Activated T-cell treated with anti-CD3 and anti-CD28 coated beads, Interleukin-2, amount 50 U/mL, for 4 hours (primary cell): ENCODE results near the gene SGCE. TPM values are rescaled to one million over a fixed set of nuclear protein-coding genes. Genes with fewer than 3 reads are reported as not detected.

Experiments
- ATAC-seq, 2 donors: fragments of 200-7000 bp; cut with Tn5 transposase; one replicate each; pipeline ENCODE4 v1.10.0; 2021
- DNase-seq: peaks from one replicate; pipeline ENCODE4 v3.0.0-alpha.2; 2020
- H3K27me3 Mint-ChIP-seq: one replicate; pipeline ENCODE4 v1.8.0; 2021; ENCODE audit warnings: low read depth, mixed read lengths
- H3K36me3 Mint-ChIP-seq: one replicate; pipeline ENCODE4 v1.8.0; 2022; ENCODE audit warnings: mixed read lengths; ENCODE audit not compliant: insufficient read depth
- H3K4me1 Mint-ChIP-seq: one replicate; pipeline ENCODE4 v1.8.0; 2021; ENCODE audit warnings: low read depth, mixed read lengths
- H3K4me3 Mint-ChIP-seq: one replicate; pipeline ENCODE4 v1.8.0; 2021; ENCODE audit warnings: mild to moderate bottlenecking, moderate library complexity, mixed read lengths
- H3K9me3 Mint-ChIP-seq: one replicate; pipeline ENCODE4 v1.8.0; 2021; ENCODE audit warnings: mixed read lengths
- total RNA-seq, 3 donors: library from RNA; stranded (reverse); gene quantifications; one replicate each; pipeline ENCODE4 v1.2.1, GENCODE V29; 2021

The SGCE gene
- total RNA-seq, 3 donors from 2014 or later = 0.45 to 0.73 (median 0.63) TPM

DNA sequence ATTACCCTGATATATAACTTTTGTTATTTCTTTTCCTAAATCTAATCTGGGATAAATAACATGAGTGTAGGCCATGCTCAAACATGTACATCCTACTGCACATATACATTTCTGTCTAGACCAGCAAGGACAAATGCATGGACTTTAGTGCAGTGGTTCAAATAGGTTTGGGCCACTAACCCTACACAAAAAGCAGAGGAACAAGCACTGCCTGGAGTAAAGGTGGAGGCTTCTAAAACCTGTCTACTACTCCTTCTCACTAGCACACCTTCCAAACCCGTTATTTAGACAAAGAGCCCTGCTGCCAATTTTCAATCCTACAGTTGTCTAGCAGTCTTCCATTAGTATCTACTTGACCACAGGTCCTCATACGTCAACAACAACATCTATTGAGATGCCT is 34.8 kb downstream of the SGCE start:
- ATAC-seq = peak in 1 of 2 donors; percentile 13
- Mint-ChIP-seq H3K9me3 (no peaks in the 10 kb centered on the region), H3K36me3 (no peaks in the 10 kb centered on the region), H3K4me3 (no peak overlapping the region), H3K4me1 (peaks cover 8% of the 10 kb centered on the region), H3K27me3 (peaks cover 2% of the 10 kb centered on the region)
- no peak for DNase-seq

DNA sequence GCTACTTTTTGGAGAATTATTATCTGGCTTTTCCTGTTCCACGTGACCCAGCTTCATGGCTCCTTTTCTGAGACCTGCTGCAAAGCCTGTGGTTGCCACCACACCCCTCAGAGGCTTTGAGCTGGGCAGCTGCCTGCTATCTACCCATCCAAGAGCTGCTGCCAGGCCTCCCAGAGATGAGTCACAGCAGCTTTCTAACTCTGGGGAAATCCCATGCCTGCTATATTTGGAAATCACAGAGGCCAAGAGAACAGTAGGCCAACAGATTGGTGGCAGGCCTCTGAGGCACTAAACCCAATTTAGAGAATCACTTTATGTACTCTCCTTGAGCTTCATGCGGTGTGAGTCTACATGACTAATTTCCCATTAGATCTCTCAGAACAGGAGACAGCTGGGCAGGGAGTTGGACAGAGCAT is 35.2 kb downstream of the SGCE start:
- peak; percentile 95 to 96 for ATAC-seq
- Mint-ChIP-seq H3K4me3 (no peak overlapping the region), H3K4me1 (peaks cover 8% of the 10 kb centered on the region), H3K27me3 (peaks cover 2% of the 10 kb centered on the region), H3K36me3 (no peaks in the 10 kb centered on the region), H3K9me3 (no peaks in the 10 kb centered on the region)
- peak; percentile 6 for DNase-seq

DNA sequence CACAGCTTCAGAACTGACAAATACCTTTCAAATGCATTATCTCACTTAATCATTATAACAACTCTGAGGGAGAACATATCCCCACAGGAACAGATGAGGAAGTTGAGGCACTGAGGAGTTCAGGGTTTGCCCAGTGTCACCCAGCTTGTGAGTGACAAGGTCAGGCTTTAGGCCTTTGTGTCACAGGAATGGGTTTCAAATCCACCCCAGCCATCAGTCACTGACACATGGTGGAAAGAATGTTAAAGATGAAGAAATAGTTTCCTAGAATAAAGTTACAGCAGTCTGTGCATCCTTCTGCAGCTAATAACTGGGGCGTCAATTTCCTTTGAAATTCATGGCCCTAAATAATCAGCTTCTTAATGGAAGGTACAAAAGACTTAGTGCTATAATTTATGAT is 37.8 kb downstream of the SGCE start:
- H3K36me3 Mint-ChIP-seq = no peaks in the 10 kb centered on the region
- H3K9me3 Mint-ChIP-seq = no peaks in the 10 kb centered on the region
- no peak for DNase-seq
- H3K4me3 Mint-ChIP-seq = no peak overlapping the region
- ATAC-seq = no peak
- peaks cover 4% of the 10 kb centered on the region for H3K27me3 Mint-ChIP-seq
- H3K4me1 Mint-ChIP-seq = peaks cover 8% of the 10 kb centered on the region

DNA sequence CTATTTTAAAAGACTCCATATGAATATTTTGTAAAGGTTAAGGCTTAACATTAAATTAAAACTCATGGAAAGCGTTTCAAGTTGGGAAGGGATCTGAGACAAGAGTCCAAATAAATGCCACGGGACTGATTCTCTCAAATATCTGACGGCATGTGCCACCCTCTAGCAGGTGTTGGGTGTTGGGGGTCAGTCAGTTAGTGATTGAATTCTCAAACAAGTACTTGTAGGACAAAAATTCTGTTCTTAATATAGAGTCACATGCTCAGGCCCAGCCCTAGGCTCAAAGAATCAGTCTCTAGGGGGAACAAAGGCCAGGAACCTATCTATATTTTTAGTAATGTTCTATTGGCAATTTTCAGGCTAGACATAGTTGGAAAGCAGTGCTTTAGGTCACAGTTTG is 39.1 kb downstream of the SGCE start:
- Mint-ChIP-seq H3K36me3 (no peaks in the 10 kb centered on the region), H3K4me1 (peaks cover 8% of the 10 kb centered on the region), H3K9me3 (no peaks in the 10 kb centered on the region), H3K4me3 (no peak overlapping the region), H3K27me3 (peaks cover 4% of the 10 kb centered on the region)
- ATAC-seq (no peak), DNase-seq (no peak)

DNA sequence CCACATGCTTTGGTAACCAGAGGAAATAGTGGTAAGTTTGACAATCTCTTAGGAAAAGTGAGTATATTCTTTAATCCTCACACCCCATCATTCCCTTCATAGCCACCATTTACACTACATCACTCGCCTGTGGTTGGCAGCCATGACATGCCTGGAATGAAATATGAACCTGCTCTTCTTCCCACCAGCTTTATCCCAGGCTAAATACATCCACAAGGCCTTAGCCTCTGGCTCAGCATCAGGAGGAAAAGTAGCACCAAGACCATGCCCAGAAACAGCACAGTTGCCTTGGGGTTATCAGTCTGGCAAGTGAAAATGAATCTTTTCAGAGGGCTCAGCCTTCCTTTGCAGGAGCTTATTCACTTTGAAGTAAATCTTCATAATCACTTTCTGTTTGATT is 40.3 kb downstream of the SGCE start:
- peaks cover 4% of the 10 kb centered on the region for H3K27me3 Mint-ChIP-seq
- no peaks in the 10 kb centered on the region for H3K9me3 Mint-ChIP-seq
- DNase-seq (no peak), ATAC-seq (no peak)
- no peak overlapping the region for H3K4me3 Mint-ChIP-seq
- H3K36me3 Mint-ChIP-seq = no peaks in the 10 kb centered on the region
- H3K4me1 Mint-ChIP-seq = peaks cover 2% of the 10 kb centered on the region

DNA sequence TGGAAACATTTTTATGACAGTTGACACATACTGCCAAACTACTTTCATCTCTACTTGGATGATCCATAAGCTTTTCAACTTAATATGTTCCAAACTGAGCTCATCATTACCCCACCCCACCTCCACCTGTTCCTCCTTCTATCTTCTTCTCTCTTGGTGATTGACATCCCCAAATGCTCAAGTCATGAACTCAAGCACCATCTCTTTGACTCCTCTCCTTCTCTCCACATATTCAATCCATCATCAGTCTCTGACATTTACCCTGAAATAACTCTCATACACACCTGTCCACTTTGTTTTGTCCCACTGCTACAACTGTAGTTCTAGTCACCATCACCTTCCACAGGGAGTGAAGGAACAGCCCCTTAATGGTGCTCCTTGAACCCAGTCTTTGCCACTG is 43.3 kb downstream of the SGCE start:
- peaks cover 4% of the 10 kb centered on the region for H3K27me3 Mint-ChIP-seq
- H3K4me1 Mint-ChIP-seq = no peaks in the 10 kb centered on the region
- ATAC-seq (no peak), DNase-seq (no peak)
- H3K4me3 Mint-ChIP-seq = no peak overlapping the region
- H3K36me3 Mint-ChIP-seq = no peaks in the 10 kb centered on the region
- peaks cover 13% of the 10 kb centered on the region for H3K9me3 Mint-ChIP-seq

DNA sequence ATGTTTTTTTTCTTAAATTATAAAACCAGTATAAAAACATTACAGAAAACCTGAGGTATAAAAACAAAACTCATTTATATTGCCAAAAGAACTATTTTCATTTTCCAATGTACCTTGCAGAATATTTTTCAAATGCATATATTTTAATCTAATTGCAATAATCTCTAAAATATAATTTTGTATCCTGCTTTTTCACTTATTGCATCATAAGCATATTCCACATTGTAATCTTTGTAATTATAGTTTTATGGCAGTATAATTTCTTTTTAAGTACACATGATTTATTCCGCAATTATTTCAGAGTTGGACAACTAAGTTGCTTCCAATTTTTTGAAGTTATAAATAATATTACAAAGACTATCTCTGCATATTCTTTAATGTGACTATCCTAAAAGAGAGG is 43.7 kb downstream of the SGCE start:
- Mint-ChIP-seq H3K36me3 (no peaks in the 10 kb centered on the region), H3K4me3 (no peak overlapping the region)

DNA sequence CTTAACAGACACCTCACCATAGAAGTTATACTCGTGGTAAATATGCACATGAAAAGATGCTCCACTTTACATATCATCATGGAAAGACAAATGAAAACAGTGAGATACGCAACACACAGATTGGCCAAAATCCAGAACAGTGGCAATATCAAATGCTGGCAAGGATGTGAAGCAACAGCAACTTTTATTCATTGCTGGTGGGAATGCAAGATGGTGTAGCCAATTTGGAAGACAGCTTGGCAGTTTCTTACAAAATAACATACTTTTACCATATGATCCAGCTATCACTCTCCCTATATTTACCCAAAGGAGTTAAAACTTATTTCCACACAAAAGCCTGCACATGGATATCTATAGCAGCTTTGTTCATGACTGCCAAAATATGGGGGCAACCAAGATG is 46.4 kb downstream of the SGCE start:
- Mint-ChIP-seq H3K4me1 (no peaks in the 10 kb centered on the region), H3K9me3 (peaks cover 28% of the 10 kb centered on the region), H3K4me3 (no peak overlapping the region), H3K36me3 (no peaks in the 10 kb centered on the region), H3K27me3 (peaks cover 4% of the 10 kb centered on the region)
- no peak for ATAC-seq
- DNase-seq = no peak

More for the DNA sequence above, 43.7 kb downstream of the SGCE start:
- H3K4me1 Mint-ChIP-seq = no peaks in the 10 kb centered on the region
- DNase-seq = no peak
- peaks cover 4% of the 10 kb centered on the region for H3K27me3 Mint-ChIP-seq
- no peak for ATAC-seq
- peaks cover 14% of the 10 kb centered on the region for H3K9me3 Mint-ChIP-seq

DNA sequence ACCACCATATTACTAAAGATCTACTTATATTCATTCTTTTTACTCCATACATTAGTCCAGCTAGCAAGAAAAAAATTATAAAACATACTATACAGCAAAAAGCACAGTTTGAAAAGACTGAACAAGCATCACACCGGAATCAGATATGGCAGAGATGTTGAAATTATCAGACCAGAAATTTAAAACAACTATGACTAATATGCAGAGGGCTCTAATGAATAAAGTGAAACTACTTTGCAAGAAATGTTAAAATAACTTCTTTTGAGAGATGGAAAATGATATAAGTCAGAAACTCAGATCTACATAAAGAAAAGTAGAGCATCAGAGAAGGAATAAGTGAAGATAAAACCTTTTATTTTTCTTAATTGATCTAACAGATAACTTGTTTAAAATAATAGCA is 50.9 kb downstream of the SGCE start:
- no peaks in the 10 kb centered on the region for H3K4me1 Mint-ChIP-seq
- no peaks in the 10 kb centered on the region for H3K27me3 Mint-ChIP-seq
- no peaks in the 10 kb centered on the region for H3K36me3 Mint-ChIP-seq
- no peak overlapping the region for H3K4me3 Mint-ChIP-seq
- DNase-seq = no peak
- no peak for ATAC-seq
- H3K9me3 Mint-ChIP-seq = peaks cover 26% of the 10 kb centered on the region

DNA sequence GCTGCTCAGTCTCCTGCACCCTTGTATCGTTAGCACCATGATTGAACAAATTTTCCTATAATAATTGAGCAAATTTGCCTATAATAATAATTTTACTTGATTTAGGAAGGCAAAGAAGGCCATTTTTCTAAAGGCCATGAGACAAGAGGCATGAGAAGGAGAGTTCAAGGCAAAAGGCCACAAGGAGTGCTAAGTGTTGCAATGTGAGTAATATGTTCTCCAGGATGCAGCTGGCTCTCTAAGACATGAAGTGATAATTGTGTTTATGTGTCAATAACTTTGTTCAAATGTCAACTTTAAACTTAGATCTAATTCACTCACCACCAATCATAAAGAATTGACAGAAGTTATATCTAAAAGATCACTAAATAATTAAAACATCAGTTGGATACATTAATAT is 53.8 kb downstream of the SGCE start:
- Mint-ChIP-seq H3K4me3 (no peak overlapping the region), H3K27me3 (no peaks in the 10 kb centered on the region), H3K9me3 (peaks cover 13% of the 10 kb centered on the region), H3K4me1 (no peaks in the 10 kb centered on the region), H3K36me3 (no peaks in the 10 kb centered on the region)
- no peak for DNase-seq
- no peak for ATAC-seq

DNA sequence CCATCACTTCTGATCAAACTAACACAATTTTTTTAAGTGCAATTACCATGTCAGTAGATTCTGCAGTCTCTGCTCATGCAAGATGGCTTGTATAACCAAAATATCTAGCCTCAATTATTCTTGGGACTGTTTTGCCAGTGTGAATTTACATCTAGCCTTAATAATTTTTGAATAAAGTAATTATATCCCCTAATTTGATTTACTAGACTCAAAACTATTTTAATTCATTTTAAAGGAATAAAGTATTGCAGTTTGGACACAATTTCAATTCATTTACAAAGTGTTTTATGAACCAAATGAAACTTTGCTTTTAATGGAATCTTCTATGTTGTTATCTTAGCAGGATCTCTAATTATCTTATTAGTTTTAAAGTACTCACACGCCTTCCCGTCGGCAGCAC is 55.7 kb downstream of the SGCE start:
- ATAC-seq (no peak), DNase-seq (no peak)
- Mint-ChIP-seq H3K4me1 (no peaks in the 10 kb centered on the region), H3K36me3 (no peaks in the 10 kb centered on the region), H3K4me3 (no peak overlapping the region), H3K9me3 (no peaks in the 10 kb centered on the region), H3K27me3 (no peaks in the 10 kb centered on the region)

DNA sequence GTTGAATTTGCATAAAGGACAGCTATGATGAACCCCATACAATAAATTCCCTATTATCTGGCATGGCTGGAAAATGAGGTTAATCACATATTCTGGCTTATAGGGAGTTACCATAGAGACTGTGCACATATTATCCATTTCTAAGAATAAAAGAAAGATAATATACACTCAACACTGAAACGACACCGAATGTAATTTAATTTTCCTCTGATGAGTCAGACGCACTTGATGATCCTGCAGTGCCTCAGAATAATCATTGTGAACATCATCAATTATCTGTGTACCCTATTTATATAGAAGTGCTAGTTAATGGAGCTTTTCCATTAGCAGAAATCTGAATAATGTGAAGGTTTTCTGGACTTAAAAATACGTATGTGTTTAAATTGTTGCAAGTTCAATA is 60.2 kb downstream of the SGCE start:
- no peaks in the 10 kb centered on the region for H3K4me1 Mint-ChIP-seq
- DNase-seq (no peak), ATAC-seq (no peak)
- no peaks in the 10 kb centered on the region for H3K9me3 Mint-ChIP-seq
- H3K27me3 Mint-ChIP-seq = no peaks in the 10 kb centered on the region
- no peaks in the 10 kb centered on the region for H3K36me3 Mint-ChIP-seq
- H3K4me3 Mint-ChIP-seq = no peak overlapping the region

DNA sequence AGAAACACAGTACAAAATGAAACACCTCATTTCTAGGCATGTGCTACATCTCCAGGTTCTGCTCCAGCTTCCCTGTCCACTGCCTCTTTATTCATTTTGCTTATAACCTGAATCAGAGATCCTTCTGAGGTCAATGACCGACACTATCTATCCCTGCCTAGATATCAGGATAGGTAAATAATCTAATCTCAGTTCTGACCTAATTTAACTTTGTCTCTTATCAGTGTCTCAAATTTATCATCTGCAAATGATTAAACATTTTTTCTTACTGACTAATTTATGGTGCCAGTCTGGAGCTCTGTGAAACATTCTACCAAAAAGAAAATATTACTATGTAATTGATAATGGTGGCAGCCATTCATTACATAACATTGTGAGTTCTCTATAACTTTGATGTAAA is 61.1 kb downstream of the SGCE start:
- DNase-seq (no peak), ATAC-seq (no peak)

DNA sequence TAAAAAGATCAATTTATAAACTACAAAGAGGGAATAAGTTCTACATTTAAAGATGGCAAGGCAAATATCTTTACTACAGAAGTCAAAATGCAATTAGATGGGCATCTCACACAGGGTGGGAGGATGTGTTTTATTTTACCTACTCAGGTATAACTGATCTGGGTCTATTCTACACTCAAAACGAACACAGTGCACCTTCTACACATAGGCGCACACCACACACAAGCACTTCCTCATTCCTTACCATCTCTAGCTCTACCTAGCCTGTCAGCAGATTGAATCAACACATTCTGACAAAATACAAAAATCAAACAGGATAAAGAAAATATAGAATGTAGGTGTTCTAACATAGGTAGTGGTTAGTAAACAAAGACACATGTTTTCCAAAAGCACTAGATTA is 64.8 kb downstream of the SGCE start:
- peaks cover 9% of the 10 kb centered on the region for H3K36me3 Mint-ChIP-seq
- no peaks in the 10 kb centered on the region for H3K9me3 Mint-ChIP-seq
- no peaks in the 10 kb centered on the region for H3K27me3 Mint-ChIP-seq
- DNase-seq (no peak), ATAC-seq (no peak)
- H3K4me3 Mint-ChIP-seq = no peak overlapping the region
- H3K4me1 Mint-ChIP-seq = no peaks in the 10 kb centered on the region

More for the DNA sequence above, 61.1 kb downstream of the SGCE start:
- H3K36me3 Mint-ChIP-seq = no peaks in the 10 kb centered on the region
- no peaks in the 10 kb centered on the region for H3K4me1 Mint-ChIP-seq
- no peak overlapping the region for H3K4me3 Mint-ChIP-seq
- H3K9me3 Mint-ChIP-seq = no peaks in the 10 kb centered on the region
- H3K27me3 Mint-ChIP-seq = no peaks in the 10 kb centered on the region

DNA sequence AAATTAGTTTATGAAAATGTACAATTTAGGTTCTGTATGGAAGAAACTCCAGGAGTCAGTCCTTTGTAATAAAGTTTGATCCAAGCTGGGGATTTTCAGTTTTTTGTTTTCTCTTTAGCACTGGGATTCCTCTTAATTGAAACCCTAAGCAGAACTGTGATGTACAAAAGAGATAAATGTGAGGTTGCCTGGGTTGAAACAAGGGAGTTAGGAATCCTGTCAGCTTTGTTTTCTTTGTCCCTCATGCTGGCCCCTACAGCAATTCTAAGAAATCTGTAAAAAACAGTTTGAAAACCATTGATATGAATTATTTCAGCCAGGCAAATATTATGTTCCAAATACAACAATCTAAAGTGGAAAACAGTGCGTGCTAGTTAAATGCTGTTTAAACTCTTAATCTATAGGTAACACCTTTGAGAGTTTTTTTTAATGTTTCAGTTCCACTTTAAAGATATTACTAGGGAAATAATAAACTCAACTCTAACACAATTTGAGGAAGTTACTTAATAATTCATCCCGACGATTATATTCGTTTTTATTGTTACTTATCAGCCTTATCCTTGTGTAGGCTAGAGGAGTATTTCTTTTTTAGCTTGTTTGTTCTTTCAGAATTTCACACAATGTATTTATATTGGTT is 65.3 kb downstream of the SGCE start:
- H3K4me1 Mint-ChIP-seq = no peaks in the 10 kb centered on the region
- no peaks in the 10 kb centered on the region for H3K27me3 Mint-ChIP-seq
- DNase-seq (no peak), ATAC-seq (no peak)
- no peak overlapping the region for H3K4me3 Mint-ChIP-seq
- H3K9me3 Mint-ChIP-seq = no peaks in the 10 kb centered on the region
- H3K36me3 Mint-ChIP-seq = peaks cover 9% of the 10 kb centered on the region

DNA sequence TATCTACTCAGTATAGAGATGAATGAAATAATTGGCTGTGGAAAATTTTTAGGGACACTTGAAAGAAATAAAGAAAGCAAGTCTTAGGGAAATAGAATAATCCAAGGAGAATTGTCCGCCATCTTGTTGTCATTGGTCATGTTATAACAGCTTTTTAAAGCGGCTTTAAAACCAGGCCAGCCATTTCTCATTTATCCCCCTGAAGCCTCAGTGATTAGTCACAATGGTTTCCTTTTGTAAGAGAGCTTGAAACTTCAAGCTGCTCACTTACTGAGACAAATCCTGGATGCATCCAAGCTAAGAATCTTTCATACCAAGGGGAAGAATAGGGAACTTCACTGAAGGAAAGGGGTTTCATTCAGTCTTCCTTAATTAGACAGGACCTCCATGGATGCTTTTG is 67.9 kb downstream of the SGCE start:
- Mint-ChIP-seq H3K36me3 (peaks cover 12% of the 10 kb centered on the region), H3K9me3 (no peaks in the 10 kb centered on the region), H3K4me3 (no peak overlapping the region), H3K4me1 (no peaks in the 10 kb centered on the region), H3K27me3 (no peaks in the 10 kb centered on the region)
- no peak for DNase-seq
- ATAC-seq = no peak
